GM19324 (cell line): Measurements from ENCODE around the gene PRM3.
A peak's percentile ranks its signal among the peaks of the same experiment; 100 is the strongest.

Experiments used
- ATAC-seq: cut with Tn5 transposase; IDR thresholded peaks from one replicate; pipeline ENCODE4 v1.9.1; 2021; ENCODE audit warnings: mild to moderate bottlenecking, moderate library complexity; ENCODE audit not compliant: unreplicated experiment, low FRiP score

PRM3 gene

GRCh38 chr16:11272921-11273720 lies at the start of gene PRM3:
PRM3 (minus strand) TSS chr16:11273629; CDS start chr16:11273595, 34 bp downstream.
- ATAC-seq, result no peak

GRCh38 chr16:11322823-11323222 lies 49.4 kb upstream of the PRM3 start:
- ATAC-seq, result no peak

- ATAC-seq, result no peak
Measured at GRCh38 chr16:11321662-11322061, 48.2 kb upstream of the PRM3 start.

GRCh38 chr16:11320170-11320569 lies 46.7 kb upstream of the PRM3 start:
- no peak for ATAC-seq

- ATAC-seq, result no peak
Measured at GRCh38 chr16:11319529-11320146, 46.2 kb upstream of the PRM3 start.

- ATAC-seq, result no peak
Measured at GRCh38 chr16:11318817-11319216, 45.4 kb upstream of the PRM3 start.

GRCh38 chr16:11316331-11317015 lies 43.0 kb upstream of the PRM3 start:
- no peak for ATAC-seq

GRCh38 chr16:11315510-11315909 lies 42.1 kb upstream of the PRM3 start:
- no peak for ATAC-seq

GRCh38 chr16:11314309-11314894 lies 41.0 kb upstream of the PRM3 start:
- ATAC-seq, result no peak

- ATAC-seq, result no peak
Measured at GRCh38 chr16:11313493-11314308, 40.3 kb upstream of the PRM3 start.

GRCh38 chr16:11312718-11313492 lies 39.5 kb upstream of the PRM3 start:
- ATAC-seq, result no peak

GRCh38 chr16:11310997-11311561 lies 37.6 kb upstream of the PRM3 start:
- ATAC-seq, result peak; percentile 38

- ATAC-seq, result no peak
Measured at GRCh38 chr16:11310634-11310977, 37.2 kb upstream of the PRM3 start.

- ATAC-seq, result peak; percentile 52
Measured at GRCh38 chr16:11309895-11310633, 36.6 kb upstream of the PRM3 start.

- ATAC-seq, result no peak
Measured at GRCh38 chr16:11308493-11309283, 35.3 kb upstream of the PRM3 start.

GRCh38 chr16:11307639-11308492 lies 34.4 kb upstream of the PRM3 start:
- no peak for ATAC-seq
